Common myeloid progenitor, CD34-positive (primary cell): ENCODE results near the gene RBM26.

Experiments
- CTCF ChIA-PET: fragments of 350-600 bp; sonication (Branson Sonifier 250); formaldehyde crosslinking; loops from one replicate; lab custom pipeline; 2021; ENCODE audit warnings: antibody characterized with exemption; lab: Charles Lee
- POLR2A ChIA-PET: fragments of 350-600 bp; sonication (Branson Sonifier 250); formaldehyde crosslinking; loops from one replicate; lab custom pipeline; 2021; ENCODE audit warnings: antibody characterized with exemption; lab: Charles Lee
- DNase-seq, 3 donors: peaks; one replicate each; pipeline versions ENCODE4 v3.0.0 to v3.0.0-alpha.2; 2013
- H3K27ac ChIP-seq, 2 experiments: 1 replicate in 1 of 2; 2 replicates in 1 of 2; pipeline ENCODE4 v1.7.0; 2013; ENCODE audit warnings: inconsistent platforms in 2 of 2, low read length in 2 of 2, mild to moderate bottlenecking in 2 of 2, low read depth in 1 of 2, moderate library complexity in 1 of 2; ENCODE audit not compliant: severe bottlenecking in 2 of 2, insufficient read depth in 1 of 2, poor library complexity in 1 of 2
- H3K27me3 ChIP-seq, 5 experiments: replicated peaks in 2 of 5; 1 replicate in 3 of 5; 2 replicates in 2 of 5; pipeline versions ENCODE4 v1.6.1 to v1.7.0; 2013; ENCODE audit warnings: low read length in 4 of 5, mild to moderate bottlenecking in 2 of 5, moderate library complexity in 2 of 5, inconsistent platforms in 1 of 5; ENCODE audit not compliant: insufficient read depth in 5 of 5, control insufficient read depth in 4 of 5
- H3K36me3 ChIP-seq, 4 experiments: 1 replicate in 2 of 4; 2 replicates in 2 of 4; pipeline versions ENCODE4 v1.6.1 to v1.7.0; 2013; ENCODE audit warnings: low read length in 3 of 4, control low read depth in 1 of 4, mild to moderate bottlenecking in 1 of 4; ENCODE audit not compliant: control insufficient read depth in 4 of 4, insufficient read depth in 4 of 4
- H3K4me1 ChIP-seq, 4 experiments: 1 replicate in 3 of 4; 2 replicates in 1 of 4; pipeline versions ENCODE4 v1.6.1 to v1.7.1; 2013; ENCODE audit warnings: low read length in 3 of 4, mild to moderate bottlenecking in 3 of 4, control low read depth in 1 of 4, inconsistent platforms in 1 of 4, moderate library complexity in 1 of 4; ENCODE audit not compliant: control insufficient read depth in 4 of 4, insufficient read depth in 4 of 4; ENCODE audit errors: control extremely low read depth in 1 of 4
- H3K4me3 ChIP-seq, 7 experiments: 1 replicate in 4 of 7; 2 replicates in 3 of 7; pipeline versions ENCODE4 v1.5.1 to v1.7.0; 2013; ENCODE audit warnings: mild to moderate bottlenecking in 7 of 7, low read length in 6 of 7, moderate library complexity in 6 of 7, inconsistent platforms in 2 of 7, low read depth in 2 of 7, control low read depth in 1 of 7; ENCODE audit not compliant: insufficient read depth in 4 of 7, control insufficient read depth in 1 of 7; ENCODE audit errors: extremely low read depth in 1 of 7
- H3K9me3 ChIP-seq, 5 experiments: 1 replicate in 4 of 5; 2 replicates in 1 of 5; pipeline versions ENCODE4 v1.6.1 to v1.7.1; 2013; ENCODE audit warnings: low read length in 4 of 5, mild to moderate bottlenecking in 2 of 5, inconsistent platforms in 1 of 5, low read depth in 1 of 5, moderate library complexity in 1 of 5; ENCODE audit not compliant: control insufficient read depth in 4 of 5, insufficient read depth in 2 of 5; ENCODE audit errors: control extremely low read depth in 1 of 5
- WGBS: methylation state at CpG from one replicate; pipeline ENCODE4 v1.1.5; 2013; ENCODE audit not compliant: insufficient coverage; 5-methylcytosine and 5-hydroxymethylcytosine counted together

RBM26 gene

DNA sequence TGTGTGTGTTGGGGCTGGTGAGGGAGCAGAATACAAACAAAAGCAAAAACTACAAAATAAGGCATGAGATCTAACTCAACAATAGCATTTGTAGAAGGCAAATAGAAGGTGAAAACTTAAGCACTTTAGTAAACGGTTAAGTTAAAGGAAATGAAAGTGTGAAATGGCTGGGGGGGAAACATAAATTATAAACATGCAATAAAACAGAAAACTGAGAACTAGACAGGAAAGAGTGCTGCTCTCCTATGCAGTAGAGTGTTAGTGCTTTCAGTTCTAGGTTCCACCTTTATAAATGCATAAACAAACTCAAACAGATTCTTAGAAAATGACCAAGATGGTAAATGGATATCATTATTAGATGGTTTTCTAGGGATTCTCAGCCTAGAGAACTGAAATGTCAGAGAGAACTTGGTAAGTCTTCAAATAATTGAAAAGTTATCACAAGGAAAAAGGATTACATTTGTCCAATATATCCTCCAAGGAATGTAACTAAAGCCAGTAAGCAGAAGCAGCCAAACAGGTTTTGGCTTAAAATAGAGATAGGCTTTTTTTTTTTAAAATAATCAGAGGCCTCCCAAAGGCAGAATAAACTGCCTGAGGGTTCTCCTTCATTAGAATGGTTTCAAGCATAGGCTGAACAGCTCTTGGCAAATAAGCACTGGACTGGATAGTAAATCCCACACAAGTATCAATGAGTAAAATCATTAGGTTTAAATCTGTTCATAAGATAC, 23.3 kb downstream of the RBM26 start:
- CTCF ChIA-PET = interaction anchor here (3.0 to 3.9 kb wide), 2 partner anchors 10 to 16 kb away, joined by 16 to 22 read pairs; no protein-coding TSS in a partner anchor
- Histone ChIP-seq H3K4me1 (peaks cover 7 to 30% (median 16%) of the 10 kb centered on the region in 4 experiments), H3K9me3 (peaks cover 0 to 1% (median 0%) of the 10 kb centered on the region in 5 experiments), H3K27me3 (no peaks in the 10 kb centered on the region), H3K27ac (peak overlapping the region; percentile 48 to 71), H3K4me3 (peak overlapping the region in 5 of 7 experiments; percentile 17 to 65 (median 37)), H3K36me3 (peaks cover 6 to 15% (median 10%) of the 10 kb centered on the region in 4 experiments)
- POLR2A ChIA-PET = interaction anchor here (0.7 kb wide), 1 partner anchor 66 kb away, joined by 3 read pairs; no protein-coding TSS in a partner anchor
- no CpG with 5 or more reads among the region's 1 CpG for WGBS
- DNase-seq = peak in 2 of 3 donors; percentile 63 to 71

DNA sequence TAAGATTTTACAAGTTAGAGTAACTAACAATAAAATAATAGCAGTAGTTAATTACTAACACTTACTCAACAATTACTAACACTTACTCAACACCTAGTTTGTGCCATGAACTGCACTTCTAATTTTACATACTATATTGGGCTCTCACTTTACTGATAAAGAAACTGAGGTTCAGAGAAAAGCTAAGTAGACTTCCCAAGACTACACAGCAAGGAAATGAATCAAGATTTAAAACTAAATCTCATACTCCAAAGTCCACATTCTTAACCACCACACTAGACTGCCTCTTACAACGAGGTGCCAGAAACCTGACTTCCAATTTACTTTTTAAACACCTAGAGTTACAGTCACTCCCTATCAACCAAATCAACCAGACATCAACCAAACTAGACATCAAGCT, 25.1 kb downstream of the RBM26 start:
- Histone ChIP-seq H3K4me1 (peaks cover 7 to 23% (median 14%) of the 10 kb centered on the region in 4 experiments), H3K9me3 (peaks cover 0 to 1% (median 0%) of the 10 kb centered on the region in 5 experiments), H3K27ac (no peak overlapping the region), H3K4me3 (no peak overlapping the region), H3K36me3 (peaks cover 13 to 31% (median 23%) of the 10 kb centered on the region in 4 experiments), H3K27me3 (no peaks in the 10 kb centered on the region)
- 80% methylated on average over 1 of the region's 1 CpG for WGBS
- ChIA-PET POLR2A (interaction anchor here (0.6 kb wide), 1 partner anchor 727 kb away, joined by 3 read pairs; no protein-coding TSS in a partner anchor), CTCF (interaction anchor here (0.9 to 3.0 kb wide), 3 partner anchors 10 to 18 kb away, joined by 3 to 22 read pairs (median 3); no protein-coding TSS in a partner anchor)
- no peak for DNase-seq

DNA sequence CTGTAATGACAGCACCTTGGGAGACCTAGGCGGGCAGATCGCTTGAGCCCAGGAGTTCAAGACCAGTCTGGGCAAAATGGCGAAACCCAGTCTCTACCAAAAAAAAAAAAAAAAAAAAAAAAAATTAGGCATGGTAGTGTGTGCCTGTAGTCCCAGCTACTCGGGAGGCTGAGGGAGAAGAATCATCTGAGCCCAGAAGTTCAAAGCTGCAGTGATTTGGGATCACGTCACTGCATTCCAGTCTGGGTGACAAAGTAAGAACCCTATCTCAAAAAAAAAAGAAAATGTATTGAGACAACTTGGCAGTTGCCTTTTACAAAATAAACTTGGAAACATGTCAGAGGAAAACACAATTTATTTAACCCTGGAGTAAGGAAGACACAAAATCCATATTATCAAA, 26.8 kb downstream of the RBM26 start:
- H3K36me3 ChIP-seq = peaks cover 15 to 42% (median 28%) of the 10 kb centered on the region in 4 experiments
- H3K27me3 ChIP-seq = no peaks in the 10 kb centered on the region
- WGBS = 100% methylated on average over 1 of the region's 5 CpGs
- ChIA-PET CTCF (interaction anchor here (0.8 to 1.2 kb wide), 3 partner anchors 12 to 23 kb away, joined by 3 read pairs; no protein-coding TSS in a partner anchor), POLR2A (no interaction called here)
- no peak for DNase-seq
- no peak overlapping the region for H3K4me3 ChIP-seq
- peaks cover 0 to 17% (median 9%) of the 10 kb centered on the region in 4 experiments for H3K4me1 ChIP-seq
- H3K9me3 ChIP-seq = peaks cover 0 to 1% (median 0%) of the 10 kb centered on the region in 5 experiments
- H3K27ac ChIP-seq = no peak overlapping the region

DNA sequence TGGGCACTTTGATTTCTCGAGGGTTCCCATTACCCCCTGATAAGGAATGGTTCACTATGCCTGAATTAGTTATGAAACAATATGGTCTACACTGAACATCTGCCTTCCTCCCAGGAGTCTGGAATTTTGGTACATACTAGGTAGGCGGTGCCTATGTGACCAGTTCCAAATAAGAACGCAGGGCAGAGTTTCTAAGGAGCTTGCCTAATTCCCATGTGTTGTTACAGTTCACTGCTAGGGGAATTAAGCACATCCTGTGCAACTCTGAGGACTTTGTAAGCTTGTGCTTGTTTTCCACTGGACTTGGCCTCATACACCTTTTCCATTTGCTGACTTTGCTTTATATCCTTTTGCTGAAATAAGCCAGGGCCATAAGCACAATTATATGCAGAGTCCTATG, 29.2 kb downstream of the RBM26 start:
- Histone ChIP-seq H3K27me3 (no peaks in the 10 kb centered on the region), H3K27ac (no peak overlapping the region), H3K9me3 (no peaks in the 10 kb centered on the region), H3K4me1 (peaks cover 0 to 4% (median 2%) of the 10 kb centered on the region in 4 experiments), H3K4me3 (no peak overlapping the region), H3K36me3 (peaks cover 16 to 46% (median 31%) of the 10 kb centered on the region in 4 experiments)
- WGBS = 100% methylated on average over 3 of the region's 3 CpGs
- ChIA-PET POLR2A (no interaction called here), CTCF (interaction anchor here (1.0 kb wide), 1 partner anchor 28 kb away, joined by 3 read pairs; no protein-coding TSS in a partner anchor)
- no peak for DNase-seq

DNA sequence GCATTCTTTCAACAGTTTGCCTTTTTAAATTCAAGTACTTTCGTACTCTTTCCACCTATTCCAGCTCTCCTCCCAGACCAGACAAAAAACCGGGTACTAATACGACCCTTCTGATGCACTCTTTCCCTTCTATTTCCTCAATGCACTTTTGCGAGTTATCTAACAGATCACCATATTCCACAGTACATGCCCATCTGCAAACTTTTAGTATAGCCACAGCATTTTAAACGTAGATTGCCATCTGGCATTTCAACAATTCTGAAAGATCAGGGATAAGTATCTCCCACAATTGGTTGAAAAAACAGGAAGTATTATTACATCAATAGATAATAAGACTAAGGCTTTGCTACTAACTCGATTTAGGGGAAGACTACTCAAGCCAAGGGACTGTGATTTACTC, 31.5 kb downstream of the RBM26 start:
- no peak overlapping the region for H3K4me3 ChIP-seq
- no peaks in the 10 kb centered on the region for H3K9me3 ChIP-seq
- ChIA-PET POLR2A (interaction anchor here (0.6 kb wide), 1 partner anchor 27 kb away, joined by 3 read pairs; no protein-coding TSS in a partner anchor), CTCF (interaction anchor here (1.3 to 1.4 kb wide), 2 partner anchors 17 to 24 kb away, joined by 4 read pairs; no protein-coding TSS in a partner anchor)
- H3K27me3 ChIP-seq = no peaks in the 10 kb centered on the region
- peaks cover 24 to 63% (median 45%) of the 10 kb centered on the region in 4 experiments for H3K36me3 ChIP-seq
- no peak for DNase-seq
- WGBS = 97% methylated on average over 4 of the region's 6 CpGs
- no peak overlapping the region for H3K27ac ChIP-seq
- H3K4me1 ChIP-seq = no peaks in the 10 kb centered on the region

DNA sequence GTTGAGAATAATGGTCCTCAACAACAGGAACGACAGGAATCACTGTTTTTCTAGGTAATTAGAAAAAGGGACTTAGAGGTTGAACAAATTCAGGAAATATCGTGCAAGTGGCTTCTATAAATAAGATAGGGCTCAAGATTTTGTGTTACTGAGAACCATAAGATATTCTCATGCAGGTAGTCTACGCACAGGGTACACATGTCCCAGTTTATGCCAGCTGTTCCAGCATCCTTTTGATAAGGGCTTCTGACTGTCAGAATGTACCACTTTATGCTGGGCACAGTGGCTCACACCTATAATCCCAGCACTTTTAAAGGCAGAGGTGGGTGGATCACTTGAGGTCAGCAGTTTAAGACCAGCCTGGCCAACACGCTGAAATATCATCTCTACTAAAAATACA, 32.1 kb downstream of the RBM26 start:
- H3K27me3 ChIP-seq = no peaks in the 10 kb centered on the region
- WGBS = 86% methylated on average over 2 of the region's 4 CpGs
- H3K27ac ChIP-seq = no peak overlapping the region
- no peaks in the 10 kb centered on the region for H3K9me3 ChIP-seq
- ChIA-PET POLR2A (interaction anchor here (0.6 kb wide), 1 partner anchor 1063 kb away, joined by 3 read pairs; no protein-coding TSS in a partner anchor), CTCF (interaction anchor here (1.3 kb wide), 1 partner anchor 25 kb away, joined by 4 read pairs; no protein-coding TSS in a partner anchor)
- DNase-seq = no peak
- H3K36me3 ChIP-seq = peaks cover 24 to 68% (median 47%) of the 10 kb centered on the region in 4 experiments
- H3K4me1 ChIP-seq = no peaks in the 10 kb centered on the region
- no peak overlapping the region for H3K4me3 ChIP-seq
